ENCODE results near the gene MARK2. TPM values are rescaled to one million over a fixed set of nuclear protein-coding genes. Genes with fewer than 3 reads are reported as not detected.

The MARK2 gene
- total RNA-seq, 1 experiment from 2014 or later, result 39.8 TPM

GRCh38 chr11:63907808-63908530 is 69.1 kb downstream of the MARK2 start:
- no peaks in the 10 kb centered on the region for H3K27me3 ChIP-seq (ENCODE audit: insufficient read depth, low read length)
- TF ChIP-seq FOSL1 (IDR thresholded peaks at IDR 0.05; ENCODE audit: low read depth) (no peak), ELF1 (IDR thresholded peaks at IDR 0.05; ENCODE audit: borderline replicate concordance, low read depth) (no peak)
- TF ChIP-seq, protein P1, sequence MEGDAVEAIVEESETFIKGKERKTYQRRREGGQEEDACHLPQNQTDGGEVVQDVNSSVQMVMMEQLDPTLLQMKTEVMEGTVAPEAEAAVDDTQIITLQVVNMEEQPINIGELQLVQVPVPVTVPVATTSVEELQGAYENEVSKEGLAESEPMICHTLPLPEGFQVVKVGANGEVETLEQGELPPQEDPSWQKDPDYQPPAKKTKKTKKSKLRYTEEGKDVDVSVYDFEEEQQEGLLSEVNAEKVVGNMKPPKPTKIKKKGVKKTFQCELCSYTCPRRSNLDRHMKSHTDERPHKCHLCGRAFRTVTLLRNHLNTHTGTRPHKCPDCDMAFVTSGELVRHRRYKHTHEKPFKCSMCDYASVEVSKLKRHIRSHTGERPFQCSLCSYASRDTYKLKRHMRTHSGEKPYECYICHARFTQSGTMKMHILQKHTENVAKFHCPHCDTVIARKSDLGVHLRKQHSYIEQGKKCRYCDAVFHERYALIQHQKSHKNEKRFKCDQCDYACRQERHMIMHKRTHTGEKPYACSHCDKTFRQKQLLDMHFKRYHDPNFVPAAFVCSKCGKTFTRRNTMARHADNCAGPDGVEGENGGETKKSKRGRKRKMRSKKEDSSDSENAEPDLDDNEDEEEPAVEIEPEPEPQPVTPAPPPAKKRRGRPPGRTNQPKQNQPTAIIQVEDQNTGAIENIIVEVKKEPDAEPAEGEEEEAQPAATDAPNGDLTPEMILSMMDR (IDR thresholded peaks at IDR 0.05 in 2 of 3, conservative IDR thresholded peaks at IDR 0.05 in 1 of 3; ENCODE audit: borderline replicate concordance in 1 of 3, insufficient read depth in 1 of 3, low read depth in 2 of 3, low read length in 2 of 3), result peak in 1 of 3 experiments; percentile 25; a peak in 1 of 6 replicates
- H4K20me1 ChIP-seq (ENCODE audit: insufficient read depth), result no peaks in the 10 kb centered on the region
- no peak overlapping the region for H2AFZ ChIP-seq (ENCODE audit: low read depth, low read length, poor library complexity, severe bottlenecking)
- no TSS peak for BruUV-seq (replicated peaks)
- no peak overlapping the region for H3K4me3 ChIP-seq (replicated peaks in 1 of 2; ENCODE audit: low read depth in 1 of 2, low read length in 2 of 2)
- H3K4me2 ChIP-seq (ENCODE audit: low read length), result no peak overlapping the region
- H3K9ac ChIP-seq (ENCODE audit: low read length), result no peak overlapping the region
- intact Hi-C loops (cut with micrococcal nuclease), result no loop called here
- RAD21 ChIA-PET (ENCODE audit: low non-redundant PET in 1 of 2, low total read pairs in 2 of 2, uncharacterized antibody in 2 of 2, unreplicated experiment in 2 of 2), result no interaction called here
- no peaks in the 10 kb centered on the region for H3K79me2 ChIP-seq (ENCODE audit: insufficient read depth, low read length)
- H3K27ac ChIP-seq (ENCODE audit: low read depth, low read length), result no peak overlapping the region
- no peaks in the 10 kb centered on the region for H3K4me1 ChIP-seq (ENCODE audit: control insufficient read depth in 1 of 2, insufficient read depth in 2 of 2, low read length in 2 of 2)
- DNase-seq (ENCODE audit: low read depth, low spot score) (no peak), ATAC-seq (peak; percentile 39; the same call in 1 of the 2 replicates)
- H3K9me3 ChIP-seq (ENCODE audit: control insufficient read depth in 1 of 2, insufficient read depth in 1 of 2, low read depth in 1 of 2, low read length in 2 of 2), result no peaks in the 10 kb centered on the region
- H3K9me2 ChIP-seq (ENCODE audit: insufficient read depth), result no peaks in the 10 kb centered on the region
- POLR2A ChIA-PET, result no interaction called here
- CTCF ChIA-PET, result no interaction called here
- H3K36me3 ChIP-seq (ENCODE audit: control insufficient read depth in 1 of 2, insufficient read depth in 2 of 2, low read length in 2 of 2), result peaks cover 0 to 6% of the 10 kb centered on the region in 2 experiments; a peak in 3 of 4 replicates

DNA sequence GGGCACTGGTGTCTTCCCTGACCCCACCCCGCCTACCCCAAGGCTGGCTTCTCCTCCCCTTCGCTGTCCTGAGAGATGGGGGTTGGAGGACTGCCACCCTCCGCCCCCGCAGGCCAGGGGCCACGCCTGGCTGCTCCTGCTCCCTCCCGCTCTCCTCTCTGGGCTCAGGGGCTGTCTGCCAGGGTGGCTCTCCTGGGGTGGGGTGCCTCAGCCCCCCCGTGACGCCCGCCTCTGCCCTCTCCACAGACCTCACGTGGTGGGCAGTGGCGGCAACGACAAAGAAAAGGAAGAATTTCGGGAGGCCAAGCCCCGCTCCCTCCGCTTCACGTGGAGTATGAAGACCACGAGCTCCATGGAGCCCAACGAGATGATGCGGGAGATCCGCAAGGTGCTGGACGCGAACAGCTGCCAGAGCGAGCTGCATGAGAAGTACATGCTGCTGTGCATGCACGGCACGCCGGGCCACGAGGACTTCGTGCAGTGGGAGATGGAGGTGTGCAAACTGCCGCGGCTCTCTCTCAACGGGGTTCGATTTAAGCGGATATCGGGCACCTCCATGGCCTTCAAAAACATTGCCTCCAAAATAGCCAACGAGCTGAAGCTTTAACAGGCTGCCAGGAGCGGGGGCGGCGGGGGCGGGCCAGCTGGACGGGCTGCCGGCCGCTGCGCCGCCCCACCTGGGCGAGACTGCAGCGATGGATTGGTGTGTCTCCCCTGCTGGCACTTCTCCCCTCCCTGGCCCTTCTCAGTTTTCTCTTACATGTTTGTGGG is 69.9 kb downstream of the MARK2 start:
- CTCF ChIA-PET, result no interaction called here
- no peaks in the 10 kb centered on the region for H3K4me1 ChIP-seq (ENCODE audit: control insufficient read depth in 1 of 2, insufficient read depth in 2 of 2, low read length in 2 of 2)
- DNase-seq (ENCODE audit: low read depth, low spot score), result no peak
- ATAC-seq, result no peak
- no peak overlapping the region for H3K9ac ChIP-seq (ENCODE audit: low read length)
- no peak overlapping the region for H2AFZ ChIP-seq (ENCODE audit: low read depth, low read length, poor library complexity, severe bottlenecking)
- no peak overlapping the region for H3K4me3 ChIP-seq (replicated peaks in 1 of 2; ENCODE audit: low read depth in 1 of 2, low read length in 2 of 2)
- H3K36me3 ChIP-seq (ENCODE audit: control insufficient read depth in 1 of 2, insufficient read depth in 2 of 2, low read length in 2 of 2), result peaks cover 0 to 4% of the 10 kb centered on the region in 2 experiments; a peak in 3 of 4 replicates
- intact Hi-C loops (cut with micrococcal nuclease), result no loop called here
- BruUV-seq (replicated peaks), result no TSS peak
- H3K79me2 ChIP-seq (ENCODE audit: insufficient read depth, low read length), result no peaks in the 10 kb centered on the region
- RAD21 ChIA-PET (ENCODE audit: low non-redundant PET in 1 of 2, low total read pairs in 2 of 2, uncharacterized antibody in 2 of 2, unreplicated experiment in 2 of 2), result no interaction called here
- H3K4me2 ChIP-seq (ENCODE audit: low read length), result no peak overlapping the region
- H3K27ac ChIP-seq (ENCODE audit: low read depth, low read length), result no peak overlapping the region
- POLR2A ChIA-PET, result no interaction called here
- no peaks in the 10 kb centered on the region for H3K9me2 ChIP-seq (ENCODE audit: insufficient read depth)
- no peaks in the 10 kb centered on the region for H3K27me3 ChIP-seq (ENCODE audit: insufficient read depth, low read length)
- no peaks in the 10 kb centered on the region for H3K9me3 ChIP-seq (ENCODE audit: control insufficient read depth in 1 of 2, insufficient read depth in 1 of 2, low read depth in 1 of 2, low read length in 2 of 2)
- H4K20me1 ChIP-seq (ENCODE audit: insufficient read depth), result no peaks in the 10 kb centered on the region
- TF ChIP-seq SRF (IDR thresholded peaks at IDR 0.05; ENCODE audit: low read depth) (no peak), YY1 (IDR thresholded peaks at IDR 0.05; ENCODE audit: extremely low read depth, insufficient replicate concordance, low read depth, low read length) (no peak), TCF7L2 (IDR thresholded peaks at IDR 0.05; ENCODE audit: borderline replicate concordance, extremely low read depth, insufficient read depth, insufficient read length) (no peak), CBX3 (IDR thresholded peaks at IDR 0.05; ENCODE audit: low read depth) (no peak), ATF3 (IDR thresholded peaks at IDR 0.05) (no peak), ZBTB33 (IDR thresholded peaks at IDR 0.05; ENCODE audit: extremely low read depth, insufficient replicate concordance, low read length) (no peak)
